HG03457 (cell line): ENCODE measurements around the gene RNF208.
"Not testable (repeated sequence)": the region's sequence is repeated elsewhere in the genome, so short reads cannot be mapped to it uniquely, and the experiment has no call there.

ENCODE experiments used
- ATAC-seq: cut with Tn5 transposase; IDR thresholded peaks from one replicate; pipeline ENCODE4 v1.9.1; 2021; ENCODE audit warnings: moderate number of reproducible peaks; ENCODE audit not compliant: unreplicated experiment

Gene RNF208

GRCh38 chr9:137253717-137254623 is 31.9 kb upstream of the RNF208 start:
- ATAC-seq: no peak

- no peak for ATAC-seq
Measured at GRCh38 chr9:137252555-137253506, 30.8 kb upstream of the RNF208 start.

- ATAC-seq: no peak
Measured at GRCh38 chr9:137251490-137252268, 29.6 kb upstream of the RNF208 start.

DNA sequence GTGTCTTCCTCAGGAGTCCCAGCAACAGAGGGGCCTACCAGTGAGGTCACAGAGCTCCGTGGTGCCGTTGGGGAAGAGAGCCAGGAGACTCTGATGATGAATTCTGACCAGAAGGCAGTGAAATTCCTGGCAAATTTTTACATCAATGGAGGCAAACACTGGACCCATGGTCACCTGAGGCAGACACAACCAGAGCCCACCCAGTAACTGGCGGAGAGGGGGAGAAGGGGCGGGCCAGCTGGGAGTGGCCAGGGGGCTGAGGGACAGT is 29.1 kb upstream of the RNF208 start, which contains the start of gene STPG3:
STPG3 (plus strand) TSS at position 93 of the 268 bp plus-strand sequence; CDS start at position 94, 1 bp downstream.
- ATAC-seq: no peak

GRCh38 chr9:137250329-137251193 is 28.5 kb upstream of the RNF208 start:
- ATAC-seq: no peak

GRCh38 chr9:137247916-137248175 is 25.8 kb upstream of the RNF208 start:
- no peak for ATAC-seq

- ATAC-seq: no peak
Measured at GRCh38 chr9:137247135-137247915, 25.3 kb upstream of the RNF208 start.

DNA sequence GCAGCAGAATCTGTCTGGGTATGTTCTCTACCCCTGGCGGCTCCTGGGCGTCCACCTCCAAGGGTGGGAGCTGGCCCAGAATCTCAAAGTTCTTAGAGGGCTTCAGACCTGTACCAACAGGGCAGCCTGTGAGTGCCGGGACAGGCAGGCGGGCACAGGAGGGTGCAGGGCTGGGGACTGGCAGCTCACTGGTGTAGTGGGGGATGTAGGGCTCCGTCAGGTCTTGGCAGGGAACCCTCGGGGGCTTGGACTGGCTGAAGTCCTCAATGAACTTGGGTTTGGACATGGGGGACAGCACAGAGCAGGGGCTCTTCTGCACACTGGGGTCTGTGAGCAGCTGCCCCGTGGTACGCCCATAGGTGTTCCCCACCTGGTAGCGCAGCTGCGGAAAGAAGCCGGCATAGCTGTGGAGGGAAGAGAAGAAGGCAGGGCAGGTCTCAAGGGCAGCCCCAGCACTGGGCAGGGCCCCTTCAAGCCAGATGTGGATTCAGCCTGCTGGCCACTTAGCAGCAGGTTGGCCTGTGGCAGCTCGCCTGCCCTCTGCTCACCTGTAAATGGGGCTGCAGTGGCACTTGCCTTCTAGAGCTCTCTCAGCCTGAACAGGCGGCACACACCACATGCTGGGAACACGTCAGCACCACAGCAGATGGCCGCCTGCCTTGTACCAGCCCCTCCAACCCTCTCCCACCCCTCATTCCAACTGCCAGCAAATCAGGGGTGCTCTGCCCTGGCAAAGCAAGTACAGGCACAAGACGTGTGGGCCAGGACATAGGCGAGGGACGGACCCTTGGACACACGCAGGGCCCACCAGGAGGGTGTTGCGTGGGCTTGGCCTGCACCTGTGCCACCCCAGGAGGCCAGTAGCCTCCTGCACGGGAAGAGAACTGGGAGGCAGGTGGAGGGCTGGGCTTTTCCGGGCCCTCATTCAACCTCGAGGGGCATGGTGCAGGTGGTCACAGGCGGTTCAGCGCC is 23.7 kb upstream of the RNF208 start:
- ATAC-seq: no peak

DNA sequence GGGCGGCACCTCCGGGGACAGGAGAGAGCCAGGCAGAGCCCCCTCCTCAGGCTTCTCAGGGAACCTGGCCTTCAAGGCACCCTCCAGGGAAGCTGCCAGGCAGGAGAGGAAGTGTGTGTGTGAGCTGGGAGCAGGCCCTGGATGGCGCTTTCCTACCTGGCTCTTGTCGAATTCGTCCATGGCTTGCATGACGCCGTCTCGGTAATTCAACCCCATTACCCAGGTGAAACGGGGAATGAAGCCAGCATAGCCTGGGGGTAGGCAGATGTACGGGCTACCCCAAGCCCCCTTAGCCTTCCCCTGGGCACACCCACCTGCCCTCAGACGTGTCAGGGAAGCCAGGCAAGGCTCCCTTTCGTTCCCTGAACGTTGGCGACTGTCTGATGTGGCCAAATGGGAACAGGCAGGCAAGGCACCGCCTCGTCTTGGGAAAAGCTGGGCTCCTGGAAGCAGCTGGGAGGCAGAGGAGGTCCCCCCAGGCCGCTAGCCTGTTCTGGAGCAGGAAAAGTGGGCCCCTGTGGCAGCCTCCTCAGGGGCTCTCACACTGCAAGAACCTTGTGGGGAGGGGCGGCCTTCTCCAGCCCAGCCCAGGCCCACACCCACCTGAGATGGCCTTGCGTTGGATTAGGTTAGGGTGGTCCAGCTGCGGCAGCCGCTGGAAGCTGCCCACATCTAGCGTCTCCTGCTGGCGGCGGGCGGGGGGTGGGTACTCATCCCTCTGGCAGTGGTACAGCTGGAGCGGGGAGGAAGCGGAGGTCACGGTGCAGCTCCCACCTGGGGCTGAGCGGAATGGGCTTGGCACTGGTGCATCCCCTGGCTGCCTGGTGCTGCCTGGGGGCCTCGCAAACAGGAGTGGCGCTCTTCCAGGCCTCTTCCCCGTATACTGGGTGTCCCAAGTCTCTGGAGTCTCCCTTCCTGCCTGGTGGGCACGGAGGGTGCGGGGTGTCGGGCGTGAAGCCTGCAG is 22.7 kb upstream of the RNF208 start:
- ATAC-seq: no peak

GRCh38 chr9:137243626-137244485 is 21.8 kb upstream of the RNF208 start:
- ATAC-seq: no peak

- ATAC-seq: not testable (repeated sequence)
Measured at GRCh38 chr9:137243266-137243625, 21.2 kb upstream of the RNF208 start.

- no peak for ATAC-seq
Measured at GRCh38 chr9:137242269-137243203, 20.5 kb upstream of the RNF208 start.

GRCh38 chr9:137241490-137242268 is 19.6 kb upstream of the RNF208 start:
- peak; percentile 4 for ATAC-seq

GRCh38 chr9:137240841-137241489 is 18.9 kb upstream of the RNF208 start, which contains the start of gene TUBB4B:
Gene TUBB4B (plus strand): TSS chr9:137241287. CDS start chr9:137241361, 74 bp downstream.
- peak; percentile 58 for ATAC-seq
